DMS153 treated with DMSO at 0.1 percent for 48 hours (cell line): ENCODE measurements around the gene MKRN2OS.

ENCODE experiments used
- DNase-seq: peaks from one replicate; lab custom pipeline; 2025; ENCODE audit not compliant: unreplicated experiment; lab: John Stamatoyannopoulos, UW

The MKRN2OS gene, protein sequence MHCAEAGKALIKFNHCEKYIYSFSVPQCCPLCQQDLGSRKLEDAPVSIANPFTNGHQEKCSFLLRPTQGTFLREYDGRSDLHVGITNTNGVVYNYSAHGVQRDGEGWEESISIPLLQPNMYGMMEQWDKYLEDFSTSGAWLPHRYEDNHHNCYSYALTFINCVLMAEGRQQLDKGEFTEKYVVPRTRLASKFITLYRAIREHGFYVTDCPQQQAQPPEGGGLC

DNA sequence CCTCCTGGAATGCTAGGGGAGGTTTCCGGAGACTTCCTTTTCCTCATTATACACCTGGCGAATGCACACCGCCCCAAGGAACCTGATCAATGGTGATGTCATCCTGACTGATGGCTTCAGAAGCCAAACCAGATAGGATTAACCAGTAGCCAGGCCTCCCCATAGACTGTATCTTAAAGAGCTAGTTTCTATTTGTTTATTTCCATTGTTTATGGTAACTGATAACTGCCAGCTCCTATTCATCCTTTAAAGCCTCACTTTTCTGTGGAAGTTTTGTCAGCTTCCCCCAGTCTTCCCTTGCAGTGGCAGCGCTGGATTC is at the start of gene MKRN2OS:
Gene MKRN2OS (minus strand): TSS at position 27 of the 319 bp plus-strand sequence. CDS start 35 bp downstream, outside the sequence.
- DNase-seq: no peak

DNA sequence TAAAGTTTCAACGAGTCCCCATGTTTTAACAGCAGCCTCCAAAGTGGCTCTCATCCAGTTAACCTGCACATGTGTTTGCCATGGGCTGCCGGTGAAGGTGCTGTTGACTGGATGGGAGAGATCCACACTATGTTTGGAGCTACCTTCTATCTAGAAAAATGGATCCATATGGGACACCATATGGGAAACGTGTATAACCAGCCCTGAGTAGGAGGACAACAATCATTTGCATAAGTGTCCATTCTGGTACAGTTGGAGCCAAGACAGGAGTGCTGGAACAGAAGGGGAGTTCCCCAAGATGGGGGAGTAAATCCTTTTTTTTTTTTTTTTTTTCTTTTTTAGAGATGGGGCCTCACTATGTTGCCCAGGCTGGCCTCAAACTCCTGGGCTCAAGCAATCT is 48.2 kb upstream of the MKRN2OS start:
- DNase-seq: no peak

DNA sequence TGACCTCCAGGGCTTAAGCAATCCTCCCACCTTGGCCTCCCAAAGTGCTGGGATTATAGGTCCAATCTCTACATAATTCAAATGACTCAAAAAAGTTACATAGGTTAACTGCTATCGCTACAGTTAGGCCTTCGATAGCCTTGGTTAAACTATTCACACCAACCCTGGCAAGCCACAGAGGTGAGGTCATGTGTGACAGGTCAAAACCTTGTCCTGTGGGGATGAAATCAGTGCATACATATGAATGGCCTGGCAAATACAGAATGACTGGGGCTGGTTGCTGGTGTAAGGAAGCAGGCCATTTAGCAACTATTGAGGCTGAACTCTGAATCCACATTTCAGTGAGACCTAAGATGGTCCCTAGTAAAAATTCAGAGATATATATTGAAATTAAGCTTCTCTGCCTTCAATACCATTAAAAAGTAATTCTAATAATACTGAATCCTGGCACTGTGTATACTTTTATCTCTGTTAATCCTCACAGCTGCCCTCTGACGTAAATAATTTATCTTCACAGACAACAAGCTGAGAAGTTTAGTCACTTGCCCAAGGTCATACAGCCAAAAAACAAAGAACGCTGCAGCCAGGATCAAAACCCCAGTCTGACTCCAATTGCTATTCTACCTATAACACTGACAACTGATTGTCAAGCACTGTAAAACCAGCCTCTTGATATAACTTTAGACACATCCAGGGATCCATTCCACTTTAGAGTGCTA is 46.9 kb upstream of the MKRN2OS start:
- no peak for DNase-seq

DNA sequence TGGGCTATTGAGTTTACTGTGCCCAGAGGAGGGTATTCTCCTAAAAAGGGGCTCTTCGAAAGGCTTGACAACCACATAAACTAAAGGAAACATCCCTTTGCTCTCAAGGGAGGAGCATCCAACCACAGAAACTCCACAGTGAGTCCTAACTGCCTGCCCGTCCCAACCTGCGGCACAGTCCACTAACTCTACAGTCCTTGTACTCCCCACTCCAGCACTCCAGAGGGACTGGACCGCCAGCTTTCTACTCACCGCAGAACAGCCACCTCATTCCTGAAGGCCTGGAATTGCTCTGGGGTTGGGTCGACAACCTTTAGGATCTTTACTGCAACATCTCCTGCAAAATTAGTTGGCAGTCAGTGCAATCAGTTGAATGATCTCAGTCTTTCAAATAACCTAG is 46.2 kb upstream of the MKRN2OS start:
- DNase-seq: no peak

DNA sequence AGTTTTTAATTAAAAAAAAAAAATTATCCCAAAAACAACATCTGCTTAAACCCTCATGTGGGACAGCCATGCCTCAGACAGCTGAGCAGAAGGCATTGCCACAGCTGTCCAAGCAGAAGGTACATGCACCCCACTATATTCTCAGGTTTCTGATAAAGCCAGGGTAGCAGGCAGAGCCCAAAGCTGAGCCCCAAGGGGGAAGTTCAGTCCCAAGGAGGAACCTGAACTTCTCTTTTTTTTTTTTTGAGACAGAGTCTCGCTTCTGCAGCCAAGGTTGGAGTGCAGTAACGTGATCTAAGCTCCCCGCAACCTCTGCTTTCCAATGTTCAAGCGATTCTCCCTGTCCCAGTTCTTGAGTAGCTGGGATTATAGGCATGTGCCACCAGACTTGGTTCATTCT is 44.8 kb upstream of the MKRN2OS start:
- no peak for DNase-seq

DNA sequence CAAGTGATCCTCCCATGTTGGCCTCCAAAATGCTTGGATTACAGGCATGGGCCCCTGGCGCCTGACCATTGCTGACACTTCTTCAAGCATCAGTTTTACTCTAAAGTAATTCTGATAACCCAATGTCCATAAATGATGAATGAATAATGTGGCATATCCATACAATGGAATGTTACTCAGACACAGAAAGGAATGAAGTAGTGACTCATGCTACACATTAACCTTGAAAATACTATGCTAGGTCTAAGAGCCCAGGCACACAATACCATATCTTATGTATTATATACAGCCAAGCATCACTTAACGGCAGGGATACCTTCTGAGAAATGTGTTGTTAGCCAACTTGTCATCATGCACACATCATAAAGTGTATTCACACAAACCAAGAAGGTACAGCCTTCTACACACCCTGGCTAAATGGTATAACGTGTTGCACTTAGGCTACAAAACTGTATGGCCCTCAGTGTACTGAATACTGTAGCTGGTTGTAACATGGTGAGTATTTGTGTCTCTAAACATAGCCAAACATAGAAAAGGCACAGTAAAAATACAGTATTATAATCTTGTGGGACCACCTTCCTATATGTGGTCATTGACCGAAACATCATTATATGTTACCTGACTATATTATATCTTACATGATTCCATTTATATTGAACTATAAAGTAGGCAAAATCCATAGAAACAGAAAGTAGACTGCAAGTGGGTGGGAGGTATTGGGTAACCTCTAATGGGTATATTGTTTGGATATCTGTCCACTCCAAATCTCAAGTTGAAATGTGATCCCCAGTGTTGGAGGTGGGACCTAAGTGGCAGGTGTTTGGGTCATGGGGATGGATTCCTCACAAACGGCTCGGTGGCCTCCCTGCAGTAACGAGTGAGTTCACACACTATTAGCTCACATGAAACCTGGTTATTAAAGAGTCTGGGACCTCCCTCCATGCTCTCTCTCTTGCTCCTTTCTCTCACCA is 43.0 kb upstream of the MKRN2OS start:
- peak; percentile 38 for DNase-seq

DNA sequence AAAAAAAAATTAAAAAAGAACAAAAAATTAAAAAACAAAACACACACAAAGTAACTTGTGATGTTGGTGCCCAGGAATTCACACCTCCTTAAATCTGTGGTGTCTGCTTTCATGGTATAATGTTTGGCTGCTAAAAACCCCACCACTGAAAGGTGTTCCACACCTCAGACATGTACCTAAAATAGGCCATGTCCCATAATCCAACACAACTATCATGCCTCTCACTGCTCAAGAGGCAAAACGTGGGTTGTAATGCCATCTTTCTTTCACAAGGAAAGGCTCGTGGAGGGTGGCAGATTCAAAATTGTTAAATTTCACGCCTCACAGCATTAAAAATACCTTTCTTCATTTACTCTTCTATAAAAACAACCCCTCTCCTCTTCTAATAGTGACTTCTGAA is 41.1 kb upstream of the MKRN2OS start:
- no peak for DNase-seq

DNA sequence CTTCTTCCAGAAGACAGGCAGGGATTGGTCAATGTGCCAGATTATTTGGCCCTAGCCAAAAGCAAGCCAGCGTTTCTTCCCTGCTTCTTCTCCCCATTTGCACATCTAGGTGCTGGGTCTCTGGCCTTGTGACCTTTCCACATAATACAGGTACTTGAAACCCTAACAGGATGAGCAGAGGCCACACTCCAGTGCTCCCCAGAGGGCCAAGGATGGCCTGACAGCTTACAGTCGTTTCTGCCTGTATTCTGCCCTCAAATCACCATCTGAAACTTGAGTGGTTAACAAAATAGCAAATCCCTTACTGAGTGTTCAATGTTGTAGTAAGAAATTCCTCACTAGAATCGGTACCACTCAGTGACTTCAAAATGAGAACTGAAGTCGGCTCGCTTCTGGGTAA is 40.7 kb upstream of the MKRN2OS start:
- DNase-seq: no peak

DNA sequence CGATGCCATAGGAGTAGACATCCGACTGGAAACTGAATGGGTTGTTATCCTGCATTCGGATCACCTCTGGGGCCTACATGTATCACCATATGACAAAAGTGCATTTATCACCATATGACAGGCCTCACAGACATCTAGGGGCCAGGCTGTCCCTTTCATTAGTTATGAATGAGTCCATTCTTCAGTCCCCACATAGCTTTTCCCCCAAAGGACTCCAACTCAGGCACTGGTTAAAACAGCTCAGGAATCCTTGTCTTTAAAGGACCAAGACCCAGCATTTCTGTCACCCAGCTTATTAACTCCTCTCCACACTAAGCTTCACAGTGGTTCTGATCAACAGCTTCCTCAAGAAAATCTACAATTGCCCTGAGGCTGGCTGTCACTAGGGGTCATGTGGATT is 39.9 kb upstream of the MKRN2OS start:
- DNase-seq: no peak

DNA sequence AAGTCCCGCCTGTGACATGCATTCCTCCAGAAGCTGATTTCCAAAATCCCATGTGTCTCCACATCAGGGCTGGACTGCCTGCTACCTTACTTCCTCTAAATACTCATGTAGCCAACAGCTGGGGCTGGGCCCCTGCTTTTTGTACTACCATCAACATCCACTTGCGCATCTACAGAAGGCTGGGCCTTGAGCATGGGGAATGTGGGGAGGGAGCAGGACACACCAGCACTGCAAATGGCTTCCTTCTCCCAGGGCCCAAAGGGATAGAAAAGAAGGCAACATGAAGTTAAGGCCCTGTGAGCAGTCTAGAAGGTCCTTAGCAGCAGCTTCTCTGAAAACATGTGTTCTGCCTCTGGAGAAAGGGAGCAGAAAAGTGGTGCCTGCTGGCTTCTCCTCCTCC is 38.8 kb upstream of the MKRN2OS start:
- DNase-seq: no peak

DNA sequence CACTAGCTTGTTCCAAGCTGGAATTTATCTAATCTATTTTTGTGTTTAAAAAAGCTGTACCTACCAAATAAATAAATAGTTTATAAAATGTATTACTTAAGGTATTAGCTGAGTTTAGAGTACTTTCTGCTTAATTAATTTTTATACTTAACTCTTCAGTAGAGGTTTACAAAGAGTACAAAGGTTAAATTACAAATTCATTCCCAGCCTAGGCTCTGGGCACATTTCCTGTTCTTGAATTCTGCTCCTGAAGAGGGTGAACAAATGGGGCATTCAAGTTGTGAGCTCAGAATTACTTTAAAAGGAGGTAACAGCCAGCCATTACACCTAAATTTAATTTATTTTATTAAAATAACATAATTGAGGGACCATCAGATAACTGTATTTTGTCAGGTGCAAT is 38.0 kb upstream of the MKRN2OS start:
- no peak for DNase-seq

DNA sequence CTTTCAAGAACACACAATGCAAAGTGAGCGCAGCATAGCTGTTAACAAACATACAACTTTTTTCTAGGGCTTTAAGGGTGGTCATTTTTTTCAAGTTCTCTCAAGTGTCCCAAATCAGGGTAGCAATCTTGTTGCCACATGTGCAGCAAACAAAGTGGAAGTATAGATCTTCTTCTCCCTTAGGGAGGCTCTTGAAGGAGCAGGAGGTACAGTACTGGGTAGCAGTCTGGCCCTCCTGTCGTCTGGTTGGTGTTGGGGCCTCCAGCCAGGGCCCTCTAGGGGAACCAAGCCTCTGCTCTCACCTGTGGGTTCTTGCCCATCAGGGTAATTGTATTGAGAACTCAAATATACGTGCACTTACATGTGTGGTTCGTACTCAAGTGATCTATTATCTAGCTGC is 37.4 kb upstream of the MKRN2OS start:
- DNase-seq: no peak

DNA sequence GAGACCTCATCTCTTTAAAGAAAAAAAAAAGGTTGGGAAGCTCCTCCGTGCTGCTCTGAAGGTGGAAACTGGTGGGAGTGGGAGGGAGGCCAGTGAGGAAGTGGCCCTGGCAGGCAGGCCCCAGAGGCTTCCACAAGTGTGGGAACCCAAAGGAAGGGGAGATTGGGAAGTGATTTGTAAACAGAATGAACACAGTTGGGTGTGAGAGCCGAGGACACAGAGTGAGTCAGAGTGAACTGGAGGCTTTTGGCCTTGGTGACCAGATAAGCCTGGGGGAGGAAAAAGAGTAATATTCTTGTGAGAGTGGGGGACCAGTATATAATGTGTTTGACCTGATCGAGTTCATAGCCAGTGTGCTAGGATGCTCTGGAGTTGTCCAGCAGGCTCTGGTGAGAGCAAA is 34.6 kb upstream of the MKRN2OS start:
- no peak for DNase-seq

DNA sequence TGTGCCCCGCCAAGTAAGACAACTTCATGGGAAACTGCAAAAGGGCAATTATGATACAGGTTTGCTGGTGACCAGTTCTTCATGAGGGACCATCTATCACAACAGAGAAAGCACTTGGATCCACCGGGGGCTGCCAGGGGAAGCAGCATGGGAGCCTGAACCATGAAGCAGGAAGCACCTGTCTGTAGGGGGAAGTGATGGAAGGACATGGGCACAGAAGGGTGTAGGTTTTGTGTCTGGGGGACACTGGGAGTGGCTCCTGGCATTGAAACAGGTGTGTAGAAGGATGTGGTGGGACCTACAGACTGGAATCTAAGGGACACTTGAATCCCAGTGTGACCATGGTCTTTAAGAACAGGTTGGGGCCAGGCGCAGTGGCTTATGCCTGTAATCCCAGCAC is 34.2 kb upstream of the MKRN2OS start:
- DNase-seq: no peak

DNA sequence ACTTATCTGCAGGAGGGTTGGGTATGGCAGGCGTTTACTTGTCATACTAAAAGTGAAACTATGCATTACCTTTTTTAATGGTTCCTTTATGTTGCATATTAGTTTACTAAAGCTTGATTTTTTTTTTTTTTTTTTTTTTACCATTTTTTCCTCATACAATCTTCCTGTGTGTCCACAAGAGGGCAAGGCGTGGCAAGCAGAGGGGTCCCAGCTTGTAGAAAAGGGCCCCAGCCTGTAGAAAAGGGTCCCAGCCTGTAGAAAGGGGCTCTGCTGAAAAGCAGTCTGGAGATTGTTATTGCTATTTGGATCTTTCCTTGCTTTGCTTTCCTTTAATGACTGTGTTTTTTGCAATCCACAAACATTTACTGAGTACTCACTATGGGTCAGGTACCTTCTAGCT is 33.4 kb upstream of the MKRN2OS start:
- no peak for DNase-seq

DNA sequence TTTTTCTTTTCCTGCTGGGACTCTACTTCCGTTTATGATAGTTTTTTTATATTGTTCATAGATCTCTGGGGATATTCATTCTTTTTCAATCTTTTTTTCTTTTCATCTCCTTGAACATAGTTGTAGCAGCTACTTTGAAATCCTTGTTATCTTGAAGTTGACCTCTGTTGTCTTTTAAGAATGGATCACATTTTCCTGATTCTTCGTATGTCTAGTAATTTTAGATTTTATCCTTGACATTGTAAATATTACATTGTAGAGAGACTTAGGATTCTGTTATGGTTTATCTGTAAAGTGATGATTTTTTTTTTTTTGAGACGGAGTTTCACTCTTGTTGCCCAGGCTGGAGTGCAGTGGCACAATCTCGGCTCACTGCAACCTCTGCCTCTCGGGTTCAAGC is 32.1 kb upstream of the MKRN2OS start:
- DNase-seq: no peak

DNA sequence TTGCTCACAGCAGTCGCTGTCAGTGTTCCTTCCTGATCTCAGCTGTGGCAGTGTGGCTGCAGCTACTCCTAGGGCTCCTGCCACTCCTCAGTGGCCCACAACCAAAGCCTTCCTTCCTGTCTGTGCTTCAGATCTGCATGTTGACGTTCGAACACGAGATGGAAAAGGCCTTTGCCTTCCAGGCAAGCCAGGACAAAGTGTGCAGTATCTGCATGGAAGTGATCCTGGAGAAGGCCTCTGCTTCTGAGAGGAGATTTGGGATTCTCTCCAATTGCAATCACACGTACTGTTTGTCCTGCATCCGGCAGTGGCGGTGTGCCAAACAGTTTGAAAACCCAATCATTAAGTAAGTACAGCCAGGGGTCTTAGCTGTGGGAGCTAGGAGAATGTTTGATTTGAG is 29.4 kb upstream of the MKRN2OS start:
- no peak for DNase-seq

DNA sequence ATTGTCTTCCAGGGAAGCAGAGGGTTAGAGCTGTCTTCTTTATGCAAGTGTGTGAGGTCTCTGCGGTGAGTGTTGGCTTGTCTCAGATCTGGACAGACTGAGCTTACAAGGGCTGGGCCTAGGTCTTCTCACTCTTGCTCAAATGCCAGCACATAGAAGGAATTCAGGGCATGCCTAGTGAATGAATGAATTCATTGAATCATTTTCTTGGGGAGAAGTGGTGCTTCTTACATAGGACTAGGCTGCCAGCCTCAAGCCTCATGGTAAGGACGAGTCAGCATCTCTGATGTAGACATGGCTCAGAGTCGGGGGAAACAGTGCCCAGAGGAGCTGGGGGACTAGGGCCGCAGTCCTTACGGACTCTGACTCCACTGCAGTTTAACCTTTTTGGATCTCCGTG is 28.8 kb upstream of the MKRN2OS start:
- DNase-seq: no peak

DNA sequence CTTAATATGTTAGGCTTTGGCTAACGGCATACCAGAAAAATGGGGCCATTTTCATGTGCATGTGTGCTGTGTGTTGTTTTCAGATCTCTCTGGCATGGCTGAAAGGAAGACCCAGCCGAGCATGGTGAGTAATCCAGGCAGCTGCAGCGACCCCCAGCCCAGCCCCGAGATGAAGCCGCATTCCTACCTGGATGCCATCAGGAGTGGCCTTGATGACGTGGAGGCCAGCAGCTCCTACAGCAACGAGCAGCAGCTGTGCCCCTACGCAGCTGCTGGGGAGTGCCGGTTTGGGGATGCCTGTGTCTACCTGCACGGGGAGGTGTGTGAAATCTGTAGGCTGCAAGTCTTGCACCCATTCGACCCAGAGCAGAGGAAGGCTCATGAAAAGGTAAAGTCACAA is 26.7 kb upstream of the MKRN2OS start:
- no peak for DNase-seq

DNA sequence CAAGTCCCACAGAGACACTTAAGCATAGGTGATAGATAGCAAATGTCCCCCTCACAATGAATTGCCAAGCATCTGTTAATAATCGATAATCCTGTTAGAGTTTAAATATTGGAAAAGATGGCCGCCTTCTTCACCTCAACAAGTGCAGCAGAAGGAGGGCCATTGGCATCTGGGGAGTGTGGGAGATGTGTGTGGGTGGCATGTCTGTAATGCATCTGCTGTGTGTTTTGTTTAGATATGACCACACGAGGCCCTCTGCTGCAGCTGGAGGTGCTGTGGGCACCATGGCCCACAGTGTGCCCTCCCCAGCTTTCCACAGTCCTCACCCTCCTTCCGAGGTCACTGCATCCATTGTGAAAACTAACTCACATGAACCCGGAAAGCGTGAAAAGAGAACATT is 24.5 kb upstream of the MKRN2OS start:
- DNase-seq: no peak

DNA sequence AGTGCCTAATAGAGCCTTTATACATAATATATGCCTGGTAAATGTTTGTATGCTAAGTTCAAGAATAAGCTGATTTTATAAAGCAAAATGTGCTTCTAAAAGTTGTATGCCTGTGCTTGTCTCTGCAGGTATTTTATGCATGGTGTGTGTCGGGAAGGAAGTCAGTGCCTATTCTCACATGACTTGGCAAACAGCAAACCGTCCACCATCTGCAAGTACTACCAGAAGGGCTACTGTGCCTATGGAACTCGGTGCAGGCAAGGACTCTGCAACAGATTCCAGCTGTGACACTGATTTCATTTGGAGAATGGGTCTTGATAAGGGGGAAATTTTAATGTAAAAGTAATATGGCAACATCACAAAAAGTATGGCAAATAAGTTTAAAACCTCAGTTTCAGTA is 23.4 kb upstream of the MKRN2OS start:
- DNase-seq: no peak

DNA sequence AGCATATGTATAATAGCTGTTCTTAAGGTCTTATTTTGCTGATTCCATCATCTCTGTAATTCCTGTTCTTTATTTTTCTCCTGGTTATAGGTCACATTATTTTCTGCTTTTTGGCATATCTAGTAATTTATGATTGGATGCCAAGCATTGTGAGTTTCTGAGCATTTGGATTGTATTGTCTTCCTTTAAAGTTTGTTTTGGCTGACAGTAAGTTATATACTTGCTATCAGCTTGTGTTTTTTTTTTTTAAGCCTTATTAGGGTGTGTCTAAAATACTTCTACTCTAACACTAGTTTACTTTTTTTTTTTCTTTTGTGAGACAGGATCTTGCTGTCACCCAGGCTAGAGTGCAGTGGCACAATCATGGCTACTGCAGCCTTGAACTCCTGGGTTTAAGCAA is 21.7 kb upstream of the MKRN2OS start:
- no peak for DNase-seq
